Endothelial cell of hepatic sinusoid (primary cell): Measurements from ENCODE around the gene TXLNB.
"Not testable (repeated sequence)": the region's sequence is repeated elsewhere in the genome, so short reads cannot be mapped to it uniquely, and the experiment has no call there.

Experiments used
- in situ Hi-C: cut with HindIII; loops from 2 replicates; pipeline ENCODE4 v1.10.0; 2017; ENCODE audit warnings: low sequenced_read_pairs

TXLNB gene

DNA sequence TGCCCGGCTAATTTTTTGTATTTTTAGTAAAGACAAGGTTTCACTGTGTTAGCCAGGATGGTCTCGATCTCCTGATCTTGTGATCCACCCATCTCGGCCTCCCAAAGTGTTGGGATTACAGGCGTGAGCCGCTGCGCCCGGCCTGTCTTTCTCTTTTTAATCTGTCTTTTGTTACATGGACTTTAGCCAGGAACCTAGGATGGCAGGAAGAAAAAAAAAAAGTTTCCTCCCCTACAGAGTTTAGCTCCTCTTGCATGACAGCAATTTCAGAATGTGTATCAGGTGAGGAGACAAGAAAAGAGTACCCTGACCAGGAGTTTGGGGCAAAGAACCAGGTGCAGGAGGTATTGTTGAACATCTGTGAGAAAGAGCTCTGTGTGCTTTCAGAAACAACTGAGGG, 21.4 kb upstream of the TXLNB start:
- in situ Hi-C loops = loop anchor here (5.0 kb wide), 1 partner anchor 71 kb away; no protein-coding TSS in a partner anchor

DNA sequence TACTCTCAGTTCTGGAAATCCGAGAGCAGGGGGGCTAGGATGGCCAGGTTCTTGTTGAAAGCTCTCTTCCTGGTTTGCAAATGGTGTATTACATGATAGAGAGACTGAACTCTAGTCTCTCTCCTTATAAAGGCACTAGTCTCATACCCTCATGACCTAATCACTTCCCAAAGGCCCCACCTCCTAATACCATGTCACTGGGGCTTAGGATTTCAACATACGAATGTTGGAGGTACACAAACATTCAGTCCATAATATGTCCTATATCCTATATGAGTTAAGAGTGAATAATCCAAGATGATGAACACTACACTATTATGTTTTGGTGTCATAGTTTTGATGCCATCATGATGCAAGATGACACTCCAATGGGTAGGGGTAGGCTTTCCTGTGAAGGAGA, 20.0 kb upstream of the TXLNB start:
- in situ Hi-C loops = loop anchor here (5.0 kb wide), 1 partner anchor 70 kb away; no protein-coding TSS in a partner anchor

DNA sequence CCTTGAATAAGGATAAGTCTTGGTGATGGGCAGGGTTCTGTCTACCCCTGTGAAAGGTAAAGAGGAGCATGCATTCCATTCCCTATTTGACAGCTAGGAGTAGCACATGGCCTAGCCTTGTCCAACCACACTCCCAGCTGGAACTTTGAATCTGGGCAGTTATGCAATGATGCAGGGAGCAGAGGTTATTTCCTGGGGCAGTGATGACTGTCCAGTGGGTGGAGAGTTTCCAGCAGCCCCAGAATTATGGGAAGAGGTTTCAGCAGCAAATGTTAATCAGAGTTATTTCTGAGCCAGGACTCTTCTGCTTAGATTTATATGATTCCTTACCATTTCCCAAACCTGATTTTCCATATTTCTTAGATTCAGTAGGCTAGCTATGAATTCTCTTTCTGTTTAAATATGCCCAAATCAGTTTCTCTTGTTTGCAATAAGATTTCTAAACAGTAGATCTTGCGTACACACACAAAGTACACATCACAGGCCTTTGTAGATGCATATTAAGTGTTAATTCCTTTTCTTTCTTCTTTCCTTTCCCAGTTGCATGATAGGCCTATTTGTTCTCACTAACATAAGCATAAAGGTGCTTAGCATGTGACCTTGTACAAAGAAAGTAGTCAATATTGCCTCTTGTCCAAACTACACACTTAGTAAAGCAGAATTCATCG, 17.3 kb upstream of the TXLNB start:
- in situ Hi-C loops = no loop called here

DNA sequence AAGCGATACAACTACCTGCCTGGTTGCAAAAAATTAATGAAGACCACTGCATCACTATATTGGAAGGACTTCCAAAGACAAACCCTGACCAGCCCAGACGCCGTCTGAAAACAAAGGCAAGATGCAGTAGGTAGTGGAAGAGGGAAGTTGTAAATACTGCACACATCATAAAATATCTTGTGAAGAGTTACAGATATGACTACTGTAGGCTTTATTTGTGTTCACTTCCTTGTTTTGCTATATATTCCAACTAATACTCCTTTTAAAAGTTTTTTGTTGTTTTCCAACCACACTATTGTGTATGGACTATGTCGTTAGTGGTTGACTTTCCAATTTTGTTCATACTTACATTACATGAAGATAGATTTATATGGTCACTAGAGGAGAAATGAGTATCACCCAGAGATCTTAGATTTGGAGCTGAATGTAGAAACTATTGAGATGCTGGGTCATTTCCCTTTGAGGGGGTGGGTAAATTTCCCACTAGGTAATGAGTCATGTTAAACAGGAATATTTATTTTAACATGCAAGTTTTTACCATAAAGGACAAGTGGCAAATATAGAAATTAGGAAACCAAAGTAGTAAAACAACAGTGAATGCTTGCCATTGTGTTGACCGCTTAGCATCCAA, 16.6 kb upstream of the TXLNB start:
- in situ Hi-C loops = no loop called here

DNA sequence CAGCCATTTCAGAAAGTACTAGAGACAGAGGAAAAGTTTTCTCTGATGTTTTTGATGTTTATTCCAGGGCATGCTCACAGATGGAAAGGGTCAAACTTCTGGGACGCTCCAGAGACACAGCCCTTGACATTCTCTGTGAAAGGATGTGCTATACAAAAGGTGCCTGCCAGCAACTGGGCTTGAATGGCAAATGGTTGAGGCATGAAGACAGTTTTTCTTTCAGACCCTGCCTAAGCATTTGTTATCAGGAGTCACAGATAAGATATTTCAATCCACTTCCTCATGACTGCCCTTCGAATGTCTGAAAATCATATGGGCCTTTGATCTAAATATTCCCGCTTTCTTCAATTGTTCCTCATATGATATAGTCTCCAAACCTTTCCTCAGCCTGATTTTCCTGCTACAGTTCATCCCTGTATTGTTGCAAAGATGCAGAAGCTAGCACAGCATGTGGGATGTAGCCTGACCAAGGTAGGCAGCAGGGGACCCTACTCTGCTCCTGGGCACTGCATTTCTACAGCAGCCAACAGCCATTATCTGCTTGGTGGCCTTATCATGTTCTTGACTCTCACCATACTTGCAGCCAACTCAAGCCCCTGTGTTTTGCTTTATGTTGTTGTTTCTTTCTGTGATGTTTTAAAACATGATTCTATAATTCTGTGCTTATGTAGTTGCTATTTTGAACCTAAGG, 14.6 kb upstream of the TXLNB start:
- in situ Hi-C loops = no loop called here

DNA sequence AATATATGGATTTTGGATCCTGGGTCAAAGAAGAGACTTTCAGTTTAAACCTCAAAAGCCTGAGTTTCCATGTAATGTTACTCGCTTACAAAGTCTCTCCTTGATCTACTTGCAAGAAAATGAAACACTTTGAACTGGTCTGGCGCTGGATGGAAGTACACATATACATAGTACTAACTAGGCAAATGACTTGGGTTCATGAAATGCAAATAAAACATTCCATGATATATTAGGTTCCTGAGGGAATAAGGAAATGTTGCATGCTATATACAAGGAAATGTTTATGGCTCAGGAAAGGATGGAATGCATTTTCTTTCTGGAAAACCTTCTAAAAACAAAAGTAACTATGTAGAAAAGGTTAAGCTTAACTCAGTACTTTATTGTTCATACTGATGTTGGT, 11.4 kb upstream of the TXLNB start:
- in situ Hi-C loops = no loop called here

DNA sequence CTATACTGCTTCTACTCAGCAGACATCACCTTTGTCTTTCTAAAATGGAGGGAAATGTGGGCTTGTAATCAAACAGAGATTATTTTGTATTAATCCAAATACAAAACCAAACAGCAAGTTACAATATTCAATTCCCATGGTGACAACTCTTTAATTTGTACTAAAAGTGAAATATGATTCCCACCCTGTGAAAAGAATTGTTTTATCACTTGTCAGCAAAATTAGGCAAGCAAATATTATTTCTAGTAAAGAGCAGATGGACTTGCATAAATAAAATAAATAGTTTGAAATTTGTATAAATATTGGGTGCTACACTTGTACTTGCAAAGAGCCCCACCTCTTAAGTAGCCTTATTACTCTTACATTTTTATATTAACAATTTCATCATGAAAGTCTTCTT, 6.1 kb upstream of the TXLNB start:
- in situ Hi-C loops = no loop called here

DNA sequence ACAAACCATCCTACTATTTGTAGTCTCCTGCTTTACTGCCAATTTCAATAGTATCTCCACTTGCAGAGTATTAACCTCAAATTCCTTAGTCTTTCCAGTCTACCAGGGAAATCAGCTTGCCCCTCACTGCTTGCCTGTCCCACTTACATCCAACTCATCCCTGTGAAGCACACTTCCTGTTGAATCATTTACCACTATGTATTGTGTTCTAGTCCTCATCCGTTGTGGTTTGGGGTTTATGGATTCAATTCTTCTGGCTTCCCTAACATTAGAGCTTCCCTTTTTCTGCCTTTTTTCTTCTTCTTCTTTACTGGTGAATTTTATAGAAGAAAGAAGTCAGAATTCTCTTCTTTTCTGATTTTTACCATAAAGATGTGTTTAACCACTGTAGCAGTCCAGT, 5.1 kb upstream of the TXLNB start:
- in situ Hi-C loops = no loop called here

DNA sequence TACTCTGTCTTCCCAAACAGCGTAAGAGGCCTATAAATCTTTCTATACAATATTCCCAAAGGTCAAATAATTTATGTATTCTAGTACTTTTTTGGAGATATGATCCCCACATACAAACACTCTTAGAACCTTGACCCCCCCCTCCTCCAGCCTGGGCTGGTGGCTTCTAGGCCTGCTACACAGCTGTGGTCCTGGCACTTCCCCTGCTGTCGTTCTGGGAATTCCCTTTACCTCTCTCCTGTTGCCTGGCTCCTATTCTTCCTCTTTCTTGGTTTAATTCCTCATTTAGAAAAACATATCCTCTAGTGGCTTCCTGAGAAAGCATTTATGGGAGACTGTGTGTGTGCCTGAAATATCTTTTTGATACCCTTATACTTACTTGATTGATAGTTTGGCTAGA, 4.1 kb upstream of the TXLNB start:
- in situ Hi-C loops = no loop called here

DNA sequence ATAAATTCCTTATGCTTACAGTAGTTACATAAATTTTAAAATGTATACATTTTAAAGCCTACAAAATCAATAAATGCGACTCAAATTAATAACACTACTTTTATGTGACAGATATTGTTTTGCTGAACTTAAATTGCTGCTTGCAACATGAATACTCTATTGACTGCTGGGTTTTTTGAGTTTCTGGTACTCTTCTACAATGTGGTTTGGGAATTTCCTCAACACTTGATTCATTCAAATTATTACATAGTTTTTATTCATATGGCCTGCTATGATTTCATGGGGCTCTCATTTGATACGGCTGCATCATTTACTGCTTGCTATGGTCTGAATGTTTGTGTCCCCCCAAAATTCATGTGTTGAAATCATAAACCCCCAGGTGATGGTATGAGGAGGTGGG, 2.3 kb upstream of the TXLNB start:
- in situ Hi-C loops = no loop called here

DNA sequence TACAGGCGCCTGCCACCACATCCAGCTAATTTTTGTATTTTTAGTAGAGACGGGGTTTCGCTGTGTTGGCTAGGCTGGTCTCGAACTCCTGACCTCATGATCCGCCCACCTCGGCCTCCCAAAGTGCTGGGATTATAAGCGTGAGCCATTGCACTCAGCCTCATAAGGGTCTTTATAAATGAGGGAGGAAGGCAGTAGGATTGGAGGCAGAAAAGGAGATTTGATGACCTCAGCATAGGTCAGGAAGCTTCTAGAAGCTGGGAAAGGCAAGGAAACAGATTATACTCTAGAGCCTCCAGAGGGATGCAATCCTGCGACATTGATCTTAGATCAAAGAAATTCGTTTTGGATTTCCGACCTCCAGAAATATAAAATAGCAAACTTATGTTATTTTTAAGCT, 1.4 kb upstream of the TXLNB start:
- in situ Hi-C loops = not testable (repeated sequence)

DNA sequence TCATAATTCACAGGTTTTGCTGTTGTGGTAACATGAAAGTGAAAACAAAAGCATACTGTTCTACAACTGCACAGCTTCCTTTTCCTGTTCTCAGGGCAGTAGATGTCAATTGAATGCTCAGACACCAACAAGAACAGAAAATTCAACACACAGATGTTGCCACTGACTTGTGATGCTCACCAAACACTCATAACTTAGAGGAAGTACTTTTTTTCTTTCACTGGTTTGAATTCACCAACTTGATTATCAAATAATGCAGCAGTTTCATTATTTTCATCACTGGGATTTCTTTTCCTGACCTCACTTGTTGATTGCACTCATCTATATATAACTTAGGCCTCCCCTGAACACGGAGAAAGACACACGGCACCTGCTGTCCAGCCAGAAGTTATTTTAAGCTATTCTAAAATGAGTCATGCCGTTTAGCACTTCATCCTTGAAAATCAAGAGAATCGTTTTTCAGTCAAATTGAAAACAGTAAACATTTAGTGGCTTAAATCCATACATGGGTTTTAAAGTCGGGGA, 949 bp downstream of the TXLNB start:
- in situ Hi-C loops = no loop called here

DNA sequence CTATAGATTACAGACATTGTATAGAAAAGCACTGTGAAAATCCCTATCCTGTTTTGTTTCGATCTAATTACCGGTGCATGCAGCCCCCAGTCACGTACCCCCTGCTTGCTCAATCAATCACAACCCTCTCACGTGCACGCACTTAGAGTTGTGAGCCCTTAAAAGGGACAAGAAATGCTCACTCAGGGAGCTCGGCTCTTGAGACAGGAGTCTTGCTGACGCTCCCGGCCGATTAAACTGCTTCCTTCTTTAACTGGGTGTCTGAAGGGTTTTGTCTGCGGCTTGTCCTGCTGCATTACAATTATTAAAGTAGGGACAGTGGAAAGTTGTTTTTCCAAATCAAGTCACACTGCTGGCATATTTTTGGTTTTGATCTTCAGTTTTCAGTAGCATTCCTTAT, 2.6 kb downstream of the TXLNB start:
- in situ Hi-C loops = no loop called here

DNA sequence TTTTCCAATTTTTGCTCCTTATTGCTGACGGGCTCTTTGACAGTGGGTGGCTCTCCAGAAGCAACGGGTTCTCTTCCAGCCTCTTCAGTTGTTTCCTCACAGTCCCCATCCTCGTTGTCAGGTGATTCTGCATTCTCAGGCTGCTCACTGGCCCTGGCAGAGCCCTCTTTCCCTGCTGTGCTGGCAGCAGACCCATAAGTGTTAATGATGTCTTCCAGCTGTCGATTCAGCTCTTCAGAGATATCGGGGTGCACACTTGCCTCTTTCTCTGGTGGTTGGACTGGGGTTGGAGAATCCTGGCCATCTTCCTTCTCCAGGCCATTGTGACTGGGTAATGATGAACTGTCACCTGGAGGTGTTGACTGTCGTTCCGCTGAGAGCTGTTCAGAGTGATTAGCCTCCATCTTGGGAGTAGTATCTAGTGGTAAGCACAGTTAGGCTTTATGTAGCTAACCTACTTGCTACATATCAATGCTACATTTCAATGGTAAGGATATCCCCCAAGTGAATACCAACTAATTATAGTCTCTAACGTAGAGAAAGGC, 3.2 kb downstream of the TXLNB start:
- in situ Hi-C loops = no loop called here

DNA sequence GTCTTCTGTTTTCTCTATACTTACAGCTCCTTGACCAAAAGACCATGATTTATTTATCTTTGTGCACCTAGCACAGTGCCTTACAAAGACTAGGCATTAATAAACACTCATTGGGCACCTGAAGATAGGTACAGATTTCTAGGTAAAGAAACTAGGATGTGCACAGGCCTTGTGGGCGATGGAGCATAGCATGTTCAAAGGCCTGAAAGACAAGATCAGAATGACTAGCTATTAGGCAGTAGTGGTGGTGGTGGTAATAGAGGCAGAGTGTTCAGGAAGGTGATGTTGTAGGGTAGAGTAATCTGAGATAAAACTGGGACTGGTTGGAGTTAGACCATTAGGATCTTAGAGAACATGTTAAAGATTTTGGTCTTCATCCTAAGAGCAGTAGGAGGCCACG, 3.9 kb downstream of the TXLNB start:
- in situ Hi-C loops = no loop called here

DNA sequence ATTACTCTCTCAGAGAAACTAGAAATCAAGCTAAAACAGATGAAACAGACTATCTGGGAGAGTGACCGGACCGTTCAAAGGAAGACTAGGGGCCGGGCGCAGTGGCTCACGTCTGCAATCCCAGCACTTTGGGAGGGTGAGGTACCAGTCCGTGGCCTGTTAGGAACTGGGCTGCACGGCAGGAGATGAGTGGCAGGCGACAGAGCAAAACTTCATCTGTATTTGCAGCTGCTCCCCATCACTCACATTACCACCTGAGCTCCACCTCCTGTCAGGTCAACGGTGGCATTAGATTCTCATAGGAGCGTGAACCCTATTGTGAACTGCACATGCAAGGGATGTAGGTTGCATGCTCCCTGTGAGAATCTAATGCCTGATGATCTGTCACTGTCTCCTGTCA, 5.4 kb downstream of the TXLNB start:
- in situ Hi-C loops = not testable (repeated sequence)

DNA sequence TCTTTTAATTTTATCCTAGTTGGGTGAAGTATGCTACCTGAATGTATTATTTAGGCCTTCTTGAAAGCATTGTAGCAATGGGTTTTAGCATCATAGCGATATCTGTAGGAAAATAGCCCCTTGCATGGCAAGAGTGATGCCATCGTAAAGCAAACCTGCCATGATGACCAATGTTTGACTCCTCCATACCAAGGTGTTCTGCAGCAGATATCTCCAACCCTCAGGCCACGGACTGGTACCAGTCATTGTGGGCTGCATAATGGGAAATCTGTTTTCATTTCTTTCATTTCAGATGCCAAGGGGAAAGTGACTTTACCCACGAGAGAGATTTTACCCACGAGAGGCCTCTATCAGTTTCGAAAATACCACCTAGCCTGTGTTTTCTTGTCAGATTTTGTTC, 6.2 kb downstream of the TXLNB start:
- in situ Hi-C loops = no loop called here

DNA sequence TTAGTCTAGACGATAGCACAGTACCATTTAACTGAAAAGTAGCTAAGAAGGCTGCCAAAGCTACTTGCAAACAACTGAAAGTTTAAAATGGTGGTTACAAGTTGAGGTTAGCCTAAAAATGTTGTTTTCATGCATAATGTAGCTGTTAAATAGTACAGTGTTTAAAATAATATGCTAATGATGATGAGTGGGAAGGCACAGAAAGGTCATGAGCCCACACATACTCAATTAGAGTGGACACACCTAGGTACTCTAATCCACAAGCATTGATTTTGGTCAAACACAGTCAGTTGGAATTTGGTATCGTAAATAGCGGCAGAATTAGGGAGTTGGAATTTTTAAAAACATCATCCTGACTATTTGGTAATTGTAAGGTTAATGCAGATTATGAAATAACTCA, 7.0 kb downstream of the TXLNB start:
- in situ Hi-C loops = no loop called here

DNA sequence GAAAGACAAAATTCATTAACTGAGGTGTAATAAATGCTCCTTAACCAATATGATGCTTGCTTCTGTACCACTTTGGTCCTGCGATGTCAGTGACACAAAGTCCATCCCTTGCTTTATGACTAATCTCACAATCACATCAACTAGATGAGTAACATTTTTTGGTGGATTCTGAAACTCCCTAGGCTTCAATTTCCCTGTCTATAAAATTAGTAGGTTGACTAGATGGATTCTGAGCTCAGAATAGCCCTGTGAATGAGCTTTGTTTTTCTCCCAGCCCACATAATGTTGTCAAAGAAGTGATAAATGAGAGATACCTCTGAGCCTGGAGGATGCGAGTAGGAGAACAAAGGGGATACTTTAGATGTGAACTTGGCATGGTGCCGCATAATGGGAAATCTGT, 9.1 kb downstream of the TXLNB start:
- in situ Hi-C loops = no loop called here

DNA sequence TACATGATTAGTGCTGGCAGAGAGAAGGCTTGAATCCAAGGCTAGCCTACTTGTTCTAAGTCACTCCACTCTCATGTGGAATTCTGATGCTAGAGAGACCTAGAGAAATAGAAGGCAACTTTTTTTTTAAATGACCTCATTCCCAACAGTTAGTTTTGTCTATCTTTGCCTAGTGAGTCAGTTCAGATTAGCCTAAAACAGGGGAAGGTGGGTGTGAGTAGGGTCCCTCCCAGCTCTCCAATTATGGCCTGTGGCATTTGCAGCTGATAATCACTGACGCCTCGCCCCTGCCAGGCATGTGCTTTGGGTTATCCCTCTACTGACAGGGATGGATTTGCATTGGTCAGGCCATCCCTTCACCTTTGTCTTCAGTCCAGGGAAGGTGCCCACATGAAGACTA, 13.6 kb downstream of the TXLNB start:
- in situ Hi-C loops = no loop called here

DNA sequence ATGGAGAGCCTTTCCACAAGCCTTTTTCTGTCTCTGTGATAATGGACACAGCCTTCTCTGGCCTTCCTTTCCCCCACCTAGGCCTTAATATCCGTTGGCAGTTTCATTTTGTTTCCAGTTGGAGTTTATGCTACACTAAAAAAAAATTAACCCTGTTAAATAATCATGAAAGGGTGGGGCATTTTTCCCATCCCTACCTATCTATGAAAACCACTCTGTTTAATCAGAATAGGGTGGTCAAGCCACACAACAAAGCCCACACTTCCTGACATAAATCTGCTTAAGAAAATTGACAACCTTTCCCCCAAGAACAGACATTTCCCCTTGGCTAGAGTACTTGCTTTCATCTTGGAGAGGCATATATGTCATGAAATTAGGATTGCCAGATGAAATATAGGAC, 14.2 kb downstream of the TXLNB start:
- in situ Hi-C loops = no loop called here

DNA sequence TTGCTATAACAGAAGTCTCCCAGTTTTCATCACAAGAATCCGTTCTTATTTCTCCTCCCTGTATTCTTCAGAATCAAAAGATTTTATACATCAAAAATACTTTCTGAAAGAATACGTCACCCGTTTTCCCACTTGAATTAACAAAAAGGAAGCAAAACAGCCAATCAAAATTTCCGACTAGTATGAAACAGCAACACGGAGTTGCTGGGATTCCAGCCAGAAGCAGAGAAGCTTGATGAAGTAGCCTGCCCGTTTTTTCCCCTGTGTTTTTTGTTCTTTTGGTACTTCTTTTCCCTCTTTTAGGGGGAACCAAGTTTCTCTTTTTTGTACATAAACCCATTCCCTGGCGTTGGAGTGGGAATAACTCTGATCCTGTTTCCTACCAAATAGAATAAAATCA, 14.6 kb downstream of the TXLNB start:
- in situ Hi-C loops = no loop called here
